Fibroblast of the conjunctiva (primary cell): ENCODE data around the gene IL17B.

Source experiments
- DNase-seq: peaks from one replicate; pipeline ENCODE4 v3.0.0-alpha.2; 2010; ENCODE audit warnings: low read depth

The IL17B gene

GRCh38 chr5:149376711-149377447 is 2.2 kb downstream of the IL17B start:
- no peak for DNase-seq

DNA sequence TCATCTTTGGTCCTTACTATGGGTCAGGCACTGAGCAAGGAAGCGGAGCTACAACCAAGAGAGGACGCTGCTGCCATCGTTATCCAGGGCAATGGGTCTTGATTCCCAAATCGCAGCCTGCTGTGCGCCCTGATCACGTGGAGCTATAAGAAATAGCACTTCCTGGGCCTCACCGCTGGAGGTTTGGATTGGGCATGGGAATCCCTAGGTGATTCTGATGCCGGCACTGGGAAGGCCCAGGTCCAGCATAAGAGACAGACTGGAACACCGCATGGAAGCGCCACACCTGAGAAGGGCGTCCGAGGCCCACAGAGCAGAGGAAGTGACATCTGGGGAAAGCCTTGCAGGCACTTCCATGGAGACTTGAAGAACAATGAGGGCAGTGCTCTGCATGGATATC is 3.0 kb downstream of the IL17B start:
- no peak for DNase-seq

GRCh38 chr5:149375434-149375833 is 3.7 kb downstream of the IL17B start:
- DNase-seq = no peak

DNA sequence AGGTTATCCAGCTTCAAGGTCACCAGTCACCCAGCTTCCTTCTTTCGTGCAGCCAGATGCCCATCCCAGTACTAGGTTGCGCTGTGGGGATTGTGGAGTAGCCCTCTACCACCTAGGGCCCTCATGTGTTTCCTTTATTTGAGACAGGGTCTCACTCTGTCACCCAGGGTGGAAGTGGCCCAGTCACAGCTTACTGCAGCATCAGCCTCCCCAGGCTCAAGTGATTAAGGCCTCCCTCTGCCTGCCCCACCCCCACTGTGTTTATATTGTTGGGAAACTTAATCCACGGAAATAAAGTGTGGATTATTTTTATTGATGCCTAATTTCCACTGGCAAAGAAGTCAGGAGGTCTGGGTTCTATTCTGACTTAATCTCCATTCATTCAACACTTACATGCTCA is 4.3 kb downstream of the IL17B start:
- DNase-seq = no peak

DNA sequence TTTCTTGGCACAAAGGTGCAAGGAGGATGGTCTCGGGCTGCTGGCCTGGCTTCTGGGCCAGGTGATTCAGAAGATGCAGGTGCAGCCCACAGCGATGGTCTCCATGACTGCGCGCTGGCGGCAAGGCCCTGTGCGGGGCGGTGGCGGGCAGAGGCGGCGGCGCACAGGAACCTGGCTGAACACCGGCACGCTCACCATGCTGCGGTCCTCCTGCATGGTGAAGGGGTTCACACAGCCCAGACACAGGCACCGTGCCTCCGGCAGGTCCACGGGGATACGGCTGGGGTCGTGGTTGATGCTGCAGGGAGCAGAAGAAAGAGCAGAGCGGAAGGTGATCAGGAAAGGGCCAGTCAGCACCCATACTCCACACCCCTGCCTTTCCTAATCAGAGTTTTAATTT is 4.8 kb downstream of the IL17B start:
- DNase-seq = no peak

DNA sequence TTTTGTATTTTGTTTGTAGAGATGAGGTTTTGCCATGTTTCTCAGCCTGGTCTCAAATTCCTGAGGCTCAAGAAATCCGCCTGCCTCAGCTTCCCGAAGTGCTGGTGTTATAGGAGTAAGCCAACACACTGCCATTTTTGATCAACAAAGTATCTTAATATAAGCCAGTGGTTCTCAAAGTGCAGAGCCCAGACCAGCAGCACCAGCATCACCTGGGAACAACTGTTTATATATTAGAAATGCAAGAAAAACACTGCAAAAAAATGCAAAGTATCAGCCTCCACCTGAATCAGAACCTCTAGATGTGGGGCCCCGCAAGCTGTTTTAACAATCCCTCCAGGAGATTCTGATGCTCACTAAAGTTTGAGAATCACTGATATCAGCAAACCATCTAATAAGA is 6.2 kb downstream of the IL17B start:
- no peak for DNase-seq

DNA sequence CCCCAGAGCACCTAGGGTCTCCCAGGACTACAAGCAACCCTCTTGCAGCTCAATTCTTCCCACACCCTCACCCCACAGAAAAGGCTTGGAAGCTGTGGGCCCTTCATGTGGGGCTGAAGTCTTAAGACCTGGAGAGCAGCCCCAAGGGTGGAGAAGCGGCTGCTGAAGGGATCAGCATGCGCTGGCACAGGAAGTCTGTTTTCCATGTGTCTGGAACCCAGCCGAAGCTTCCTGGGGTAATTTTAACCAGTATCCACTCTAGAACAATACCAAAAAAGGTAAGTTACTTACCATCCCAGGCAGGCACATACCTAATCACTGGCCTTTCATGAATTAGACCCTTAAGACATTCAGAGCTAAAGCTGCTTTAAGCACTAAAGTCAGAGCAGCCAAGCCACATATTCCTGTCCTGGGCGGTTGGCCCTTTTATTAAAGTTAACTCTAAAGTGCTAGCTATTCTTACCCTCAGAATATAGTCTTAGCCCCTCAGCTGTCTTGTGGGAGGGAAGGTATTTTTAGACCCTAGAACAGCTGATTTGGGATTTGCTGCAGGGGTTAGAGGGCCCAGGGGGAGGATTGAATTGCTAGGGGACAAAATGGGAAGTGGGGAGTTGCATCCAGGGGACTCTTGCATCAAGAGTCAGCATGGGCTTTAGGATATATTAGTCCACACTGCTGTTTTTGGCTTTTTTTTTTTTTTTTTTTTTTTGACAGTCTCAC is 6.9 kb downstream of the IL17B start:
- no peak for DNase-seq

DNA sequence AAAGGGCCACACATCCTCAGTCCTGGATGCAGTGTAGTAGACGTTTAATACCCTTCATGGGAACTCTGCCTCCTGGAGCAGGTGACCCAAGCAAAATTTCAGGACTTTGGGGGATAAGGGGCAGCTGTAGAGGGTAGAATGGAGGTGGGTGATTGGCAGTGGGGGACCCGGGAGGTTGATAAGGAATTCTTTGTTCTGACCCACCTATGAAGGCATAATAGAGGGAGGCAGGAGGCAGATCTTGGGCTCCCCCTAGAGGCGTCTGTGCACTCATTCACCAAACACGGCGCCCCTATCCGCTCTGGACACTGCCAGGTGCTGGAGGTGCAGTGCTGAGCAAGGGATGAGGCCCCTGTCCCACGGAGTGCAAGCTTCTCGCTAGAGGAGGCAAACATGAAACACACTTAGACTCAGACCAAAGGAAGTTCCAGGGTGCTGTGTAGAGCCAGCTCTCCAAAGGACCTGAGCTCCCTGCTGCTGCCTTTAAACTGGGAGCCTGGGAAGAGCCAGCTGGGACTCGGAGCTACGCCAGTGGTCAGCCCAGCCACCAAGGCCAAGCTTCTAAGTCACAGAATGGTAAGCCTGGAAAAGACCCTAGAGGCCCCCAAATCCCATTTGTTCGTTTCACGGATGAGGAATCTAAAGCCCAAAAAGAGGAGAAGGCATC is 7.7 kb downstream of the IL17B start:
- DNase-seq = no peak

GRCh38 chr5:149370878-149371277 is 8.2 kb downstream of the IL17B start:
- DNase-seq = no peak

GRCh38 chr5:149367972-149368645 is 11.0 kb downstream of the IL17B start:
- DNase-seq = no peak

DNA sequence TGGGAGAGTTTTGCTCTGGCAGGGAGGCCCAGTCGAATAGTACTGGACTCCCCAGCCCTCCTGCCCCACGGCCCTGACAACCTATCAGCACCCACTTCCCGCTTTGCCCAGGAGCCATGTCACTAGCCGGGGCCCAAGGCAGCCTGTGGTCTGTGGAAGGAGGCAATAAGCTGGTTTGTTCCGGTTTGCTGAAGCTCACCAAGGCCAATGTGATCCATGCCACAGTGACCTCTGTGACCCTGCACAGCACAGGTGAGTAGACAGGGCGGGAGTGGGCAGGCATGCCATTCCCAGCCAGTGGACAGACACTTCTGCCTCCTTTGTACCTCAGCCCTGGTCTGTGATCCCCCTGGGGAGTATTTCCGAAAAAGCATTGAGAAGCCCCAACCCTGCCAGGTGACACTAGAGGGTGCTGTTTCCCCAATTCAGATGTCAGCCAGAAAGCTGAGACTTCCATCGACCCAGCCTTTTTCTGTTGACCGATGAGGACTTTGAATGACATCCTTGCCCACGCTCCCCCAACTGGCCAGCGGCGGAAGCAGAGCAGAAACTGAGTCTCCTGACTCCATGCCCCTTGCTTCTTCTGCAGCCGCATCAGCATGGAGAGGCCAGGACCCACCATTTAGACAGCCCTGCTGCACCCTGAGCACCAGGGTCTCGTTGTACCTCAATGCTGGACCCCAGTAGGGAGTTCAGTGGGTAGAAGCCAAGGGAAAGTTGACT is 11.7 kb downstream of the IL17B start:
- DNase-seq = peak; percentile 57

- no peak for DNase-seq
Observed at GRCh38 chr5:149366169-149366729, 12.8 kb downstream of the IL17B start.

DNA sequence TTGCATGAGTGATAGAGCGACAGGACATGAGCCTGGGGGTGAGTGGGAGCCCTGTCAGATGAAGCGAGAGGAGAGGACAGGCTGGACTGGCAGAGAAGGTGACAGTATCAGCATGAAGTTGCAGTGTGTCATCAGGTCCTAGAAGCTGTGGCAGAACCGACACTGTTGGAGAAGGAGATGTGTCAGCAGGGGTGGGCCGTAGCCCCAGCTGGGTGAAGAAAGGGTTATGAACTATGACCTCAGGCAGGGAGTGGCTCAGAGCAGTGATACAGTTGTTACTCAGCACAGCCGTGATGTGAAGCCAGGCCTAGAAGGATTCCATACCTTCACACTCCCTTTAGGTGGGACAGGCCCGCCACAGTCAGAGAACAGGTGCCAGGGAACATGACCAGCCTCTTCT is 13.7 kb downstream of the IL17B start:
- no peak for DNase-seq

DNA sequence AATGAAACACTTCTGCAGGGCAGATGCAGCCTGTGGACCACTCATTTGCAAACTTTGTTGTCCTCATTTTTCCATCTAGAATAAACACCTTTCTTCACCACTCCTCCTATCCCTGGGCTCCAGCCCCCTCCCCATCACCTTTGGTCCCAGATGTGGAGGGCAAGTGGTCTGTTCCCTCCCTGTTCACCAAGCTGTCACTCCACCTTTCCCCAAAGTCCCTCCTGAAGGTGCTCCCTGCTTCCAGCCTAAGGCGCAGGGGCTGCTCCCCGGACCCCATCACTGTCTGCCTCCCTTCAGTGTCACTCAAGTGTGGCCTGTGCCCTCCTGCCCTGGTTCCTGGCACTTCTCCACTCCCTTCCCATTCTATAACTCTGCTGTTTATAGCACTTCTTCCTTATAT is 14.4 kb downstream of the IL17B start:
- DNase-seq = no peak

- no peak for DNase-seq
Observed at GRCh38 chr5:149363936-149364335, 15.2 kb downstream of the IL17B start.

DNA sequence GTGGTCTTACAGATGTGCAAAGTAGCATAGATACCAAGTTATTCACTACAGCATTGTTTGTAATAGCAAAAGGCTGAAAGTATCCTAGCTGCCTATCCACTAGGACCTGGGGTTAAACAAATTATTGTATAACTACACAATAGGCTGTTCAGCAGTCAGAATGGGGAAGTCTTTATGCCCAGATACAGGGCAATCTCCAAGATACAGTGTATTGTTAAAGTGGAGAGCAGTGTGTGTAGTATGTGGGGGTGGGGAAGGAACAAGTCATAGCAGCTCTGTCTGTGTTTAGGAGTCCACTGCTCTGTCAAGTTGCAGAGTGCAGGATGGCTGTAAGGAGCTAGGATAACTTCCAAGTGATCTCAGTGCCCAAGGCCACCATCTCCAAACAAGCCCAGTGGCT is 15.7 kb downstream of the IL17B start:
- DNase-seq = no peak

GRCh38 chr5:149362541-149362940 is 16.6 kb downstream of the IL17B start:
- no peak for DNase-seq

- DNase-seq = no peak
Observed at GRCh38 chr5:149360272-149360671, 18.8 kb downstream of the IL17B start.

DNA sequence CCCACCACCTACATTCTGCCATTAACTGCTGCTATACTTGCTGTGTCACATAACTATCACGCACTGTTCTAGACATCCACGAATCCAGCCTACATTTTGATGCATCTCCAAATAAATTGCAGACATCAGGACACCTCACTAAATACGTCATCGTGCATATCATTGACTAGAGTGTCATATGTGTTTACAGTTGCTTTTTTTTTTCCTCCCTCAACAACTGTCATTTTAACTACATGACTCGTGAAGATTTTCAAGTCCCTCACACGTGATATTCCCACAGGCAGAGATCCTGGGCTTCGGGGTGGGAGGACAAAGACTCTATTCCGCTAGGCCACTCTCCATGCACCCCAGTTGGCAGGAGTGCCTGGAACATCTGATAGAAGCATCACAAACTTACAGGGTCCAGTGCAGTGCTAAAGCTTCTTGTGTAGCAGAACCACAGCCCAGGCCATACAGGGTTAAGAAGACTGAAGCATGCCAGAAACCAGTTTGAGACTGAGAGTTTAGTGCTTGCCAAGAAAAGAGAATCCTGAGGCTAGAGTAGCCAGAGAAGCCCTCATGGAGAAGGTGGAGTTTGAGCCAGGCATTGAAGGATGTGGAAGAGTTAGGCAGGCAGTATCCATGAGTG is 20.1 kb downstream of the IL17B start:
- DNase-seq = no peak

GRCh38 chr5:149358294-149358651 is 20.8 kb downstream of the IL17B start:
- no peak for DNase-seq
